HK-2 (cell line): ENCODE data around the gene CEPT1.

ENCODE experiments used
- DNase-seq: peaks from one replicate; pipeline ENCODE4 v3.0.0-alpha.2; 2018; ENCODE audit not compliant: unreplicated experiment

CEPT1 gene

GRCh38 chr1:111227851-111228747 lies 88.1 kb downstream of the CEPT1 start:
- DNase-seq = no peak

GRCh38 chr1:111228748-111229126 lies 88.7 kb downstream of the CEPT1 start:
- DNase-seq = no peak

- no peak for DNase-seq
These were observed 92.1 kb downstream of the CEPT1 start for GRCh38 chr1:111232134-111232533.

GRCh38 chr1:111234258-111234657 lies 94.2 kb downstream of the CEPT1 start:
- no peak for DNase-seq
